Stimulated activated CD4-positive, alpha-beta T cell treated with anti-CD3 and anti-CD28 coated beads, Interleukin-1b, Interleukin-23, amount 100 ng/mL, for 24 hours (primary cell): ENCODE results near the gene CNTLN.
"Not testable (repeated sequence)": the region's sequence is repeated elsewhere in the genome, so short reads cannot be mapped to it uniquely, and the experiment has no call there.

ENCODE experiments used
- DNase-seq, 4 experiments: peaks; one replicate each; pipeline ENCODE4 v3.0.0-alpha.2; 2020; ENCODE audit warnings: low read depth in 4 of 4, low spot score in 1 of 4

CNTLN gene

DNA sequence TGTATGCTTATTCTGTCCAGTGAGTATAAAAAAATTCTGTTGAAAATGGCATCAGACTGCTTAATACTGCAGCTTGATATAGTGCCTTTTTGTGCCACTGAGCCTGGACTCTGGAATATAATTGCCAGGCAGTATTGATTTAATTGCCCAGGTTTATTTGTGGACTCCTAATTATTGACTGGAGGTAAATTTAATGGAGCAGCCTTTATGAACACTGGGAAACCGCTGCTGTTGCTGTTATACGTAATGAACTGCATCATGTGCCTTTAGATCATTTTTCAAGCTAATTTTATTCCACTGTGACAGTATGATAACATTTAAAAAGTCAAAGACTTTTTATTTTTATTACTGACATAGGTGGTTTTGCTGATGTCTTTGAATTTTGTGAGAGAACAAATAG, 353.8 kb downstream of the CNTLN start:
- no peak for DNase-seq

- DNase-seq: no peak
These were observed 355.3 kb downstream of the CNTLN start for GRCh38 chr9:17490110-17490509.

GRCh38 chr9:17491780-17492179, 356.9 kb downstream of the CNTLN start:
- DNase-seq: no peak

- no peak for DNase-seq
These were observed 368.4 kb downstream of the CNTLN start for GRCh38 chr9:17503196-17503595.

DNA sequence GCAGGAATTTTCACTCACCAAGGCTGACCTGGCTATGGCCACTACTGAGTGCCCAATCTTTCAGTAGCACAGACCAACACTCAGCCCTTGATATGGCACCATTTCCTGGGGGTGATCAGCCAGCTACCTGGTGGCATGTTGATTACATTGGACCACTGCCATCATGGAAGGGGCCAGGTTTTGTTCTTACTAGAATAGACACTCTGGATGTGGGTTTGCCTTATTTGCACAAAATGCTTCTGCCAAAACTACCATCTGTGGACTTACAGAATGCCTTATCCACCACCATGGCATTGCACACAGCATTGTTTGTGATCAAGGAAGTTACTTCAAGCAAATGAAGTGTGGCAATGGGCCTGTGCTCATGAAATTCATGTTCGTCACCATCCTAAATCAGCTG, 374.3 kb downstream of the CNTLN start:
- no peak for DNase-seq

DNA sequence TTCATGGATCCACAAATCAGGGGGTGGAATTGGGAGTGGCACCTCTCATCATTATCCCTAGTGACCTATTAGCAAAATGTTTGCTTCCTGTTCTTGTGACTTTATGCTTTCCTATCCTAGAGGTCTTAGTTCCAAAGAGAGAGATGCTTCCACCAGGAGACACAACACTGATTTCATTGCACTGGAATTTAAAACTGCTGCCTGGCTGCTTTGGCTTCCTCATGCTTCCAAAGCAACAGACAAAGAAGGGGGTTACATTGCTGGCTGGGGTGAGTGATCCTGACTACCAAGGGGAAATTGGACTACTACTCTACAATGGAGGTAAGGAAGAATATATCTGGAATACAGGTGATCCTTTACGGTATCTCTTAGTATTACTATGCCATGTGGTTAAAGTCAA, 374.9 kb downstream of the CNTLN start:
- no peak for DNase-seq

DNA sequence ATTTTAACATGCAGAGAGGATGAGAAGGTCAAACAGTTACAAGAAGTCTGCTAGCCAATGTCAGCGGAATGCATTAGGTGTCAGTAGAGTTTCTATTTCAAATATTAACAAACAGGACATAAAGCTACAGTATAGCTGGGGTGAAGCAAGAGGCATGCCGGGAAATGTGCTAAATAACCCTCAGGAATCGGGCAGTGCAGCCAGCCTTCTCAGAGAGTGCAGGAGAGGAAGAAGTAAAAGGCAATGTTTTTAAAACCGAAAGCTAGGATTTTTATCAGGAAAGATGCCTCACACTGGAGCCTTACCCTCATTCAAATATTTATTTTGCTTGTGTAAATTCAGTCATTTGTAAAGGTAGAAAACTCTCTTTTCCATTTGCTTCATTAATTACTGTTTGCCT, 384.9 kb downstream of the CNTLN start:
- DNase-seq: no peak

GRCh38 chr9:17520268-17521064, 385.6 kb downstream of the CNTLN start:
- no peak for DNase-seq

DNA sequence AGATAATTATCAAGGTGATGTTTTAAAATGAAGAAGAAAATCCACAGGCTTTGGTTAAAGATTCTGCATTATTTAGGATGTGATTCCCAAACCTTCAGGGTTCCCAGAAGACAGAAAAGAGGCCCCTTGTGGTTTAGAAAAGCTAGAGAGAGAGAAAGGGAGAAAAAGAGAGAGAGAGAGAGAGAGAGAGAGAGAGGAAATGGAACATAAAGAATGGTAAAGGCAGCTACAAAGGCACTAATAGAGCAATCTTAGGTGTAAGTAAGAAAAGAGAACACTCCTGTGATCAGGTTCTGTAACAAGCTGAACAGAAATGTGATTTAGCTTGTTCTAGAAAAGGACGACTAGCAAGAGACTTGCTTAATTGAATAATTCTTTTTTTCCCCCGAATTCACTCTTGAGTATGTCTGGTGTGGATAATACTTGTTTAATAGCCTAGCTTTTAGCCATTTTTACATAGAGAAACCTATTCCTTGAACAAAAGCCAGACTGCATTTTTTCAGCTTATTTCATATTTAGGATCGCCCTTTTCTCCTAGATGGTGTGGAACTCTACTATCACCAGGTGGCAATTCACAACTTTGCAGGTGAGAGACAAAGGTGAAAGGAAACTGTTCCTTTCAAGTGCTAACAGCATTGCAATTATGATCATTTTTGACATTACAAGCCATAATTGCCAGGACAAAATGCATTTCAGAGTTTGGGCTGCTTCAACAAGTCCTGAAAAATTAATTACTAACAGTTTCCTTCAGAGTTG, 386.4 kb downstream of the CNTLN start:
- DNase-seq: no peak

DNA sequence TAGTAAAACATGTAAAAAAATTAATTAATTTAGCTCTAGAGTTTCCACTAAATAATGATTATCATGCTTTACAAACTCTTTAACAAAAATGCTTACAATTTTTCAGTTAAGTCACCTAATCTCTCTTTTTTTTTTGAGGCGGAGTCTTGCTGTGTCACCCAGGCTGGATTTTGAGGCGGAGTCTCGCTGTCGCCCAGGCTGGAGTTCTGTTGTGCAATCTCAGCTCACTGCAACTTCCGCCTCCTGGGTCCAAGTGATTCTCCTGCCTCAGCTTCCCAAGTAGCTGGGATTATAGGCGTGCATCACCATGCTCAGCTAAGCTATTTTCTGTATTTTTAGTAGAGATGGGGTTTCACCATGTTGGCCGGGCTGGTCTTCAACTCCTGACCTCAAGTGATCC, 391.9 kb downstream of the CNTLN start:
- not testable (repeated sequence) for DNase-seq

DNA sequence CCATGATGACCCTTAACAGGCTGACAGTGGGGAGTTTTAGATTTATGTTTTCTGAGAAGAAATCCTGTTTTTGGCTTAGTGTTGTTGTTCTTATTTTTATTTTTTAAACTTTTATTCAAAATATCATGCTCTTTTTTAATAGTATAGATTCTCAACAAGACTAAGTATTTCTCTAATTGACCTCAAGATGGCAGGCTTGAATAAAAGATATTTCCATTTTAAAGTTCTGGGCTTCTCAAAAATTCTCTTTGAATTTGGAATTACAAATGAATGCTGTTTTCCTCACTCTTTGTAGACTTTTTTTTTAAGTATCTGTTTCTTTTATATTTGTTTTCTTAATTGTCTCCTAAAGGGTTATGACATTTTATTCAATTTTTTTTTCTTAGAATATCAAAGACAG, 394.0 kb downstream of the CNTLN start:
- no peak for DNase-seq

DNA sequence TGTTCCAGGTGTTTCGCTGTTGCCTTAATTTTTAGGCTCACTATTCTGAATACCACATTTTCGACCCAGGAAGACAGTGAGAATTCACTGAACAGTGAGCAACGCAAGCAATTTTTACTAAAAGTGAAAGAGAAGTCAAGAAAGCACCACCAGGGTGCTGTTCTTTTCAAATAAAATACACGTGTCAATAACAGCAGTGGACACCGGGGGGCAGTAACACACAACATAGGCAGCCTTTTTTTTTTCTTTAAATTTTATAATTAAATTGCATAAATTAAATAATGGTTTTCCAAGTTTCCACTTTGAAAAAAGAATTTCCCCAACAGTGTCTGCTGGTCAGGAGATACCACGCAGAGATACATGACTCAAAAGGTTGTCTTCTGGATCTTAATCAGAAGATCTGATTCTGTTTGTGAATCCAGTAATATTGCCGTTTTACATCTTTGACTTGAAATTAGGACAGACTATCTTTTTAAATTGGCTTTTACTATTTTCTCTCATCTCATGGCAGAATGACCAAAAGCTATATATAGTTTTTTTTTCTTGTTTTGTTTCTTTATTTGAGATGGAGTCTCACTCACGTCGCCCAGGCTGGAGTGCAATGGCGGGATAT, 396.9 kb downstream of the CNTLN start:
- DNase-seq: peak in 1 of 4 experiments; percentile 6

DNA sequence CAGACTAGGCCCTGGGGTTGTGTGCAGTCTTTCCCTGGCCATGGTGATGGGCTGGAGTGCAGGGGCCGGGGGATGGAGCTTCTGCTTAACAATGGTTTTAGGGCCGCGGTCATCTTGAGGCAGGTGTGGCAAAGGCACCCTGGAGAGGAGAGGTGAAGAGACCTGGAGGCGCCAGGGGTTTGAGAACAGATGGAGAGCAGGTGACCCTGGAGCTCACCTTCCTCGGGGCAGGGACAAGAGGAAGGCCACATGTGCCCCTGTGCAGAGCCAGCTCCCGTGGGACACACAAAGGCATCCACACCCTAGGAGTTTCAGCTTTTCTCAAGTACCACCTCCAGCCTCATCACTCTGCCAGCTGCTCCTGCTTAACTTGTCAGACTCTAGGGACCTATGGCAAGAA, 397.6 kb downstream of the CNTLN start:
- no peak for DNase-seq

GRCh38 chr9:17535176-17535575, 400.3 kb downstream of the CNTLN start:
- DNase-seq: no peak

GRCh38 chr9:17536027-17536426, 401.2 kb downstream of the CNTLN start:
- no peak for DNase-seq

DNA sequence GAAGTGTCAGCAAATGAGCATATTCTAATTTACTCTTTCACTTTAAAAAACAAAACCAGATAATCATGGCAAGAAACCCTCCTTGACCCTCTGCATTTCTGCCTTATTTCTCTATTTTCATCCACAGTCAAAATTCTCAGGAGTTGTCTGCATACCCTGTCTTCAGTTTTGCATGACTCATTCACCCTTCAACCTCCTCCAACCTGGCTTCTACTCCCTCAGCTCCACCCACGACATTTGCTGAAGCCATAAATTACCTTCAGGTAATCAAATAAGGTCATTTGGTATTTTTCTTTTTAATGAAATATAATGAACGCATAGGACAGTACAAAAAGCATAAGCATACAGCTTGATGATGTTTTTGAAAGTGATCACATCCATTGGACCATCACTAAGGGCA, 416.2 kb downstream of the CNTLN start:
- no peak for DNase-seq
